GM21529 (cell line): ENCODE data around the gene CYP2A13.
"Not testable (repeated sequence)": the region's sequence is repeated elsewhere in the genome, so short reads cannot be mapped to it uniquely, and the experiment has no call there.

ENCODE experiments used
- ATAC-seq: cut with Tn5 transposase; IDR thresholded peaks from one replicate; pipeline ENCODE4 v1.9.1; 2021; ENCODE audit not compliant: unreplicated experiment

CYP2A13 gene, protein sequence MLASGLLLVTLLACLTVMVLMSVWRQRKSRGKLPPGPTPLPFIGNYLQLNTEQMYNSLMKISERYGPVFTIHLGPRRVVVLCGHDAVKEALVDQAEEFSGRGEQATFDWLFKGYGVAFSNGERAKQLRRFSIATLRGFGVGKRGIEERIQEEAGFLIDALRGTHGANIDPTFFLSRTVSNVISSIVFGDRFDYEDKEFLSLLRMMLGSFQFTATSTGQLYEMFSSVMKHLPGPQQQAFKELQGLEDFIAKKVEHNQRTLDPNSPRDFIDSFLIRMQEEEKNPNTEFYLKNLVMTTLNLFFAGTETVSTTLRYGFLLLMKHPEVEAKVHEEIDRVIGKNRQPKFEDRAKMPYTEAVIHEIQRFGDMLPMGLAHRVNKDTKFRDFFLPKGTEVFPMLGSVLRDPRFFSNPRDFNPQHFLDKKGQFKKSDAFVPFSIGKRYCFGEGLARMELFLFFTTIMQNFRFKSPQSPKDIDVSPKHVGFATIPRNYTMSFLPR

DNA sequence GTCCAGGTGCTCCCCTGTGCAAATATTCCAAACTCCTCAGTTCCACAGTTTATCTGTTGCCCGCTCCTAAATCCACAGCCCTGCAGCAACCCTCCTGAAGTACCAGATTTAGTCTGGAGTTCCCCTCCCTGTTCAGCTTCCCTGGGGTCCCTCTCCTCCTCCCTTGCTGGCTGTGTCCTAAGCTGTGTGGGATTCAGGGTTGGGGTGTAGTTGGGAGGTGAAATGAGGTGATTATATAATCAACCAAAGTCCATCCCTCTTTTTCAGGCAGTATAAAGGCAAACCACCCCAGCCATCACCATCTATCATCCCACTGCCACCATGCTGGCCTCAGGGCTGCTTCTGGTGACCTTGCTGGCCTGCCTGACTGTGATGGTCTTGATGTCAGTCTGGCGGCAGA is at the start of gene CYP2A13:
TSS of gene CYP2A13 (plus strand) at position 301 of the 400 bp plus-strand sequence. CDS start at position 322, 21 bp downstream.
- ATAC-seq = no peak

DNA sequence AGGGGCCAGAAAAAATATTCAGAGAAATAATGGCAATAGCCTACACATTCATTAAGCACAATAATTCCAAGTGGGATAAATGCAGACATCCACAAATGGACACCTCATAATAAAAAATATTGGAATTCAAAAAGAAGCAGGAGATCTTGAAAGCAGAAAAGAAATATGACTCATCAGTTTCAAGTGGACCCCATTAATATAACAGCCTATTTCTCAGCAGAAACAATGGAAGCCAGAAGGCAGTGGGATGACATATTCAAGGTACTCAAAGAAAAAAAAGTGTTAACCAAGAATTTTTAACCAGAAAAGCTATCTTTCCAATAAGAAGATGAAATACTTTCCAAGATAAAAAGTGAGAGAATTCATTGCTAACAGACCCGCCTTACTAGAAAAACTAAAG is 48.4 kb upstream of the CYP2A13 start:
- no peak for ATAC-seq

DNA sequence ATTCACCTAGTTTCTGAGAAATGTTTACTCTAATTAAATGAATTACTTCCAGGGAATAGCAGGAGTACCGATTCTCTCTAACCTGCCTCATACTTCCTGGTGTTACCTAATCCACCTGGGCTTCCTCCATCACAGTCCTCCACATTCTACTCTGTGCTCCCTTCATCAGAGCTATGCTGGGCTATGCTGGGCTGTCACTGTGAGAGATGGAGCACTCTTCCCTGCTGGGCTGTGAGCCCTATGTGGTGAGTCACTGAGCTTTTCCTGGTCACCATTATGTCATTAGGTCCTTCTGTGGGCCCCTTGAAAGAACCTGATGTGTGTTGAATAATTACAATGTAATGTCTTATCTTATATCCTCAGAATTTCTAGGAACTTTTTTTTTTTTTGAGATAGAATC is 43.2 kb upstream of the CYP2A13 start:
- ATAC-seq = not testable (repeated sequence)

DNA sequence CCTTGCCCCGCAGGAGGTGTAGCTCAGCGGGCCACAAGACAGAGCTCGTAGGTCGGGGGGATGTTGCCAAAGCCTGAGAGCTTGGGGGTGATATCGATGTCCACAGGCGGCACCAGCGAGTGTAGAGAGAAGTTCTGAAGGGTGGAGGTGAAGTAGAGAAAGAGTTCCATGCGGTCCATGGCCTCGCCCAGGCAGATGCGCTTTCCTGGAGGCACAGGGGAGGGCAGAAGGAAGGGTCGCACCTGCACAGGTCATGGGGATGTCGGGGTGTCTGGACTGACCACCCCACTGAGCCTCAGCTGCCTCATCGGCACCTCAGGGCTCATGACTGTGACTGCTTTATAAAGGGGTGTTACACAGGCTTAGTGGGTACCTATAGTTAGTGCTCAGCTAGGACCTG is 37.8 kb upstream of the CYP2A13 start:
- no peak for ATAC-seq

DNA sequence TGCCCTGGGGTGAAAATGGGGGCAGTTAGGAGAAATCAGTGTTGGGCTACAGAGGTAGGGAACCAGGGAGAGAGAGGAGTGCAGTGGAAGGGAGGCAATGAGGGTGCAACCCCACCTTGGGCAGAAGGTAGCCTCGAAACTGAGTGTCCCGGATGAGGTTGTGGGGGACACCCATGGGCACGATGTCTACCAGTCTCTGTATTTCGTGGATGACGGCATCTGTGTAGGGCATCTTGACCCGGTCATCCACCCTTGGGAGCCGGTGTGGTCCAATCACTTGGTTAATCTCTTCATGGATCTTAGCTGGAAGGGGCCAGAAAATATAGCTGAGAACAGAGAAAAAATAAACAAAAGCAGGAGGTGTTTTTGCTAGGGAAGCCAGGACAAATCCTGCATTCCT is 36.1 kb upstream of the CYP2A13 start:
- ATAC-seq = not testable (repeated sequence)

DNA sequence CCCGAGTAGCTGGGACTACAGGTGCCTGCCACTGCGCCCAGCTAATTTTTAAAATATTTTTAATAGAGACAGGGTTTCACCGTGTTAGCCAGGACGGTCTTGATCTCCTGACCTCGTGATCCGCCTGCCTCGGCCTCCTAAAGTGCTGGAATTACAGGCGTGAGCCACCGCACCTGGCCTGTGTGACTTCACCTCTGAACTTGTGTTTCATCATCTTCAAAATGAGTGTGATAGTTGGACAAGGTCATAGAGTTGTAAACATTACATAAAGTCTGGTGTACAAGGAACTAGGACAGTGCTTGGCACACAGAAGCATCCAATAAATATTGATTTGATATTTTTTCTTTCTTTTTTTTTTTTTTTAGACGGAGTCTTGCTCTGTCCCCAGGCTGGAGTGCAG is 34.9 kb upstream of the CYP2A13 start:
- ATAC-seq = not testable (repeated sequence)

DNA sequence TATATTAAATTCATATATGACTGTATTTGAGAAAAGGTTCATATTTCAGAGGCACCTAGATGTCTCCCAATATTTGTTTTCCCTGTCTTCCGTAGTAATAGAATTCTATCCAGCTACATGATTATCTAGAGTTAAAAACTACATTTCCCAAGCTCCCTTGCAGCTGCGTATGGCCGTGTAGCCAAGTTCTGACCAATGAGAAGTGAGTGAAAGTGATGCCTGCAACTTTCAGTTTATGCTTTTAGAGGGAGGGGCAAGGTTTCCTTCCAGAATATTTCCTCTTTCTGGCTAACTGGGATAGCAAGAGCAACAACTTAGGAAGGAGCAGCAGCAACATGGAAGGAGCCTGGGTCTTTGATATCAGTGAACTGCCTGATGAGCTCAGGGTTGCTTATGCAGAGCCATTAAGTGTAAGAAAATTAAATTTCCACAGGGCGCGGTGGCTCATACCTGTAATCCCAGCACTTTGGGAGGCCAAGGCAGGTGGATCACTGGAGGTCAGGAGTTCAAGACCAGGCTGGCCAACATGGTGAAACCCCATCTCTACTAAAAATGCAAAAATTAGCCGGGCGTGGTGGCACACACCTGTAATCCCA is 23.2 kb upstream of the CYP2A13 start:
- ATAC-seq = no peak

DNA sequence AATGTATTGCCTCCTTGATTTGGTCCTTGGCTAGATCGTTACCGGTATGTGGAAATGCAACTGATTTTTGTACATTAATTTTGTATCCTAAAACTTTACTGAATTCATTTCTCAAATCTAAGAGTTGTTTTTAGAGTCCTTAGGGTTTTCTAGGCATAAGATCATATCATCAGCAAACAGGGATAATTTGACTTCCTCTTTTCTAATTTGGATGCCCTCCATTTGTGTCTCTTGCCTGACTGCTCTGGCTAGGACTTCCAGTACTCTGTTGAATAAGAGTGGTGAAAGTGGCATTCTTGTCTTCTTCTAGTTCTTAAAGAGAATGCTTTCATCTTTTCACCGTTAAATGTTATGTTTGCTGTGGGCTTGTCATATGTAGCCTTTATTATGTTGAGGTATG is 12.0 kb upstream of the CYP2A13 start:
- no peak for ATAC-seq

DNA sequence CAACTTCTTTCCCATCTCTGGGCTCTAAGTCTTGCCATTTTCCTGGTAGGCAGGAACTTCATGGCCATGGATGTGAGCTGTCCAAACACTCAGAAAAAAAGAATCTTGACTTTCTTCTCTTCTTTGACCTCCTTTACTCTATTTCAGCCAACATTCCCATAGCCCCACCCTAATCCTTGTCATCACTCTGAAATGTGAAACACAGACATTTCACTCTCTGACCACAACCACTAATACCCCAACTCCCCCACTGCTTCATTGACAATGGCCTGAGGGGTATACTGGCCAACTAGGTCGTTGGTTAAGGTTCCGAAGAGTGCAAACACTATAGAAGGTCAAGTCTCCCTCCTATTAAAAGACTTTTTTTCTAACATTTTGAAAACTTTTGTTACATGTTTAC is 4.7 kb upstream of the CYP2A13 start:
- ATAC-seq = no peak

DNA sequence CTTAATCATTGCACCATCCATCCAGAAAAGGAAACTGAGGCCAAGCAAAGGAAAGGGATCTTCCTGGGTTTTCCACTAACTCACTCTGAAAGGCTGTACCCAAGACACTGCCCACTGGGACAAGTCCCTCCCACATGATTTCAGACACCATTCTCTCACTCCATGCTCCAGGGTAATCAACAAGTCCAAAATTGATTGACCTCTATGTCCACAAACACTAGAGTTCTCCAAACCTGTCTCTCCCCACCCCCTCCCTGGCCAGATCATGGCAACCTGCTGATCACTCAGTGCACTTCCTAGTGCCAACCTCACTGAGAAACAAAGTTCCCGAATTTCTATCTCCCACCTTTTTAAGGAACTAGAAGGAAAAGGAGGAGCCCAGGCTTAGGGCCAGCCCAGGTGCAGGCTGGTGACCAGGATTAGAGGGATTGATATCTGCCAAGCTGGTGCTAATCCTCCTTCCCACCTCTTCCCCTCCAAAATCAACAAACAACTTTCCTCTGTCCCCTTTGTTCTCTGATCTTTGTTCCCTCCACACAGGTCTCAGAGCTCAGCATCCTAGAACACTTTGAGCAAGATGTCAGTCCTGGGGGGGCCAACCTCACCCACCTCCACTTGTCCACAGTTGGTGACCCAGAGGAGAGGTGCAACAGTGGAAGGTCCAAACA is 2.4 kb upstream of the CYP2A13 start:
- no peak for ATAC-seq

DNA sequence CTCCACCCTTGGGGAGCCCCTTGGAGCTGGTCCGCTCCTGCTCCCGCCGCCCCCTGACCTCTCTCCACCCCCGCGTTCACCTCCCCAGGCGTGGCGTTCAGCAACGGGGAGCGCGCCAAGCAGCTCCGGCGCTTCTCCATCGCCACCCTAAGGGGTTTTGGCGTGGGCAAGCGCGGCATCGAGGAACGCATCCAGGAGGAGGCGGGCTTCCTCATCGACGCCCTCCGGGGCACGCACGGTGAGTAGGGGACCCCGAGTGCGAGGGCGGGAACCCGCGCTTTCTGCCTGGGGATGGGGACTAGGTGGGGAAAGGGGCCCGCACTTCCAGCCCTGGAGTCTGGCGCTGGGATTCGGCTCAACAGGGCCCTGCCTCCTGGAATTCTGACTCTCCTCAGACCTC is 1.7 kb downstream of the CYP2A13 start:
- no peak for ATAC-seq

DNA sequence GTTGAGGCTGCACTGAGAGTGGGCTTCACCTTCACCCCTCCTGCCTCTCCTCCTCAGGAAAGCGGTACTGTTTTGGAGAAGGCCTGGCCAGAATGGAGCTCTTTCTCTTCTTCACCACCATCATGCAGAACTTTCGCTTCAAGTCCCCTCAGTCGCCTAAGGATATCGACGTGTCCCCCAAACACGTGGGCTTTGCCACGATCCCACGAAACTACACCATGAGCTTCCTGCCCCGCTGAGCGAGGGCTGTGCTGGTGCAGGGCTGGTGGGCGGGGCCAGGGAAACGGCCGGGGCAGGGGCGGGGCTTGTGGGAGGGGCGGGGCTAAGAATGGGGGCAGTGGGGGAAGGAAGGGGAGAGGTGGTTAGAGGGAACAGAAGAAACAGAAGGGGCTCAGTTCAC is 7.5 kb downstream of the CYP2A13 start:
- ATAC-seq = no peak

DNA sequence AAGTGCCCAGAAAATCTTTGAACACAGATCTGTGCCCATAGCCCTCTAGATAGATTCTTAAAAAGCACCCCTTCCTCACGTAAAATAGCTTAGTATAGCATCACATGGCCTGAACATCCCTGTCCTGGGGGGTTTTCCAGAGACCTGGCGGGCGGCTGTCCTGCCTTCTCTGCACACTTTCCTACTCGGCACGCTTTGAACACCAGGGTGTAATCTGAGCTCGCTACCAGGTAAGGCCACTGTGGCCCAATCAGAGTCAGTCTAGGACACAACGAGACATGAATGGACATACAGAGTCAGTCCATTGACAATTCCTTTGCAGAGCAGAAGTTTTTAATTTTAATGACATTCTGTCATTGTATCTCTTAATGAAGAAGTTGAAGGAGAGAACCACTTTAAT is 8.1 kb downstream of the CYP2A13 start:
- ATAC-seq = no peak

DNA sequence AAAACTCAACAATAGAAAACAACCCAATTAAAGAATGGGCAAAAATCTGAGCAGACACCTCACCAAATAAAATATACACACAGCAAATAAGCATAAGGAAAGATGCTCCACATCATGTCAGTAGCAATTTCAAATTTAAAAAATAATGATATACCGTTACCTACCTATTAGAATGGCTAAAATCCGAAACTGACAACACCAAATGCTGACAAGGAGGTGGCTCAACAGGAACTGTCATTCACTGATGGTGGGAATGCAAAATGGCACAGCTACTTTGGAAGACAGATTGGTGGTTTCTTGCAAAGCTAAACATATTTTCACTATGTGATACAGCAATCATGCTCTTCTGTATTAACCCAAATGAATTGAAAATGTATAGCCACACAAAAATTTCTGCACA is 9.1 kb downstream of the CYP2A13 start:
- no peak for ATAC-seq

DNA sequence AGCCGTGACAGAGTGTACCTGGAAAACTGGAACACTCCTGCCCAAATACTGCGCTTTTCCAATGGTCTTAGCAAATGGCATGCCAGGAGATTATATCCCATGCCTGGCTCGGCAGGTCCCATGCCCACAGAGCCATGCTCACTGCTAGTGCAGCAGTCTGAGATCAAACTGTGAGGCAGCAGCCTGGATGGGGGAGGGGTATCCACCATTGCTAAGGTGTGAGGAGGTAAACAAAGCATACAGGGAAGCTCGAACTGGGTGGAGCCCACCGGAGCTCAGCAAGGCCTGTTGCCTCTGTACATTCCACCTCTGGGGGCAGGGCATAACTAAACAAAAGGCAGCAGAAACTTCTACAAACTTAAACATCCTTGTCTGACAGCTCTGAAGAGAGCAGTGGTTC is 10.5 kb downstream of the CYP2A13 start:
- no peak for ATAC-seq

DNA sequence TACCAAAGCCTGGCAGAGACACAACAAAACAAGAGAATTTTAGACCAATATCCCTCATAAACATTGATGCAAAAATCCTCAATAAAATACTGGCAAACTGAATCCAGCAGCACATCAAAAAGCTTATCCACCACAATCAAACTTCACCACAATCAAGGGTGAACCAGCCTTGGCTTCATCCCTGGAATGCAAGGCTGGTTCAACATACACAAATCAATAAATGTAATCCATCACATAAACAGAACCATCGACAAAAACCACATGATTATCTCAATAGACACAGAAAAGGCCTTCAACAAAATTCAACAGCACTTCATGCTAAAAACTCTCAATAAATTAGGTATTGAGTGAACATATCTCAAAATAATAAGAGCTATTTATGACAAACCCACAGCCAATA is 14.0 kb downstream of the CYP2A13 start:
- ATAC-seq = not testable (repeated sequence)

DNA sequence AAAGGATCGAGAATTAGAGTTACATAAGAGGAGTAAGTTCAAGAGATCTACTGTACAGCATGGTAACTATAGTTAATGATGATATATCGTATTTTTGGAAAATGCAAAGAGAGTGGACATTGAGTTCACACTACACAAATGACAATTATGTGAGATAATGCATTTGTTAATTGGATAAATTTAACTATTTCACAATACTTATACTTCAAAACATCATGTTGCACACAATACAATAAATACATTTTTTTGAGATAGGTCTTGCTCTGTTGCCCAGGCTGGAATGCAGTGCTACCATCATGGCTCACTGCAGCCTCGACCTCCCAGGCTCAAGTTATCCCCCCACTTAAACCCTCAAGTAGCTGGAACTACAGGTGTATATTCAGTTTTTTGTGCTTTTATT is 17.9 kb downstream of the CYP2A13 start:
- no peak for ATAC-seq

DNA sequence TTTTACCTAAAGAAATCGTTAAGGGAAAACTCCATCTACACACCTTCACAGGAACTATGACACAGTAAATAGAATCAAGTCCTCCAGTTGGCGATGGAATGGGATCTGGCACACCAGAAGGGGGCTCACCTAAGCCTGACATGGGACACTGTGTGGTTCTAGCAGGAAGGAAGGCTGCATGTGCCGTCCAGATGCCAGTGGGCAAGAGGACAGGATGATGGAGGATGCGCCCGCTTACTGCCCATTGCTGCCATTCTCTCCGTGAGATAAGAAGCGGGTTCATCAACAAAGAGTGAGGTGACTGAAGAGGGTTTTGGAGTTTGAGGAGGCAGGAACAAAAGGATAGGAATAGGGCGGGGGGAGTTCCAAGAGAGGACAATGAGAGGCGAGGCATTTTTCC is 23.0 kb downstream of the CYP2A13 start:
- no peak for ATAC-seq

DNA sequence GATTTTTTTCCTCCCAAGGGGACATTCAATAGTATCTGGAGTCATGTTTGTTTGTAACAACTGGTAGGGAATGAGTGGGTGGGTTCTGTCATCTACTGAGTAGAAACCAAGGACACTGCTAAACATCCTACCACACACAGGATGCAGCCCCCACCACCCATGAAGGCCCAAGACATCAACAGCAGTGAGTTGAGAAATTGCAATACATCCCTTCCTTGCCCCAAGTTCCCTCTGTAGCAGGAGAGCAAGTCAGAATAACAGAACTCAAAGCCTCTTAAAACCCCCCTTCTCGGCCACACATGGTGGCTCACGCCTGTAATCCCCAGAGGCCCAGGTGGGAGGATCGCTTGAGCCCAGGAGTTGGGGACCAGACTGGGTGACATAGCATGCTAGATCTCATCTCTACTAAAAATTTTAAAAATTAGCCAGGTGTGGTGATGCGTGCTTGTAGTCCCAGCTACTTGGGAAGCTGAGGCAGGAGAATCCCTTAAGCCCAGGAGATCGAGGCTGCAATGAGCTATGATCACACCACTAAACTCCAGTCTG is 23.6 kb downstream of the CYP2A13 start:
- ATAC-seq = no peak

DNA sequence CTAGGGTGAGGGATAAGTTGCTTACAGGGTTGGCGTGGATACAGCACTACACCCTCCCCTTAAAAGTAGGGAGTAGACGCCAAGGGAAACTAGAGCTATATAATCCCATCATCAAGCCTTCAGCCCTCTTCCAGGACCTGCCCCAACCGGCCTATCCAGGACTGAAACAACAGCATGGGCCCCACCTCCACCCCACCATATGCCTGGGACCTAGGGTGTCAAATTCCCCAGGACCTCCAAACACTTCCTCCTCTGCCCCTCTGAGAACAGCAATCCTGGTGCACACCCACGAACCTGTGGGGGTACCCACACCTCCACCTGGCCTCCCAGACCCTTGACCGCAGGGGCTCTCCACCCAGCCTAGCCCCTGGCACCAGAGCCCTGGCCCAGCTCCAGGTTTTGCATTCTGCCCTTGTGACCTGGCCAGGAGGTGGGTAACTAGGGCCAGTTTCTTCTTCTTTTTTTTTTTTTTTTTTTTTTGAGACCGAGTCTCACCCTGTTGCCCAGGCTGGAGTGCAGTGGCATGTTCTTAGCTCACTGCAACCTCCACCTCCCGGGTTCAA is 24.6 kb downstream of the CYP2A13 start:
- ATAC-seq = no peak

DNA sequence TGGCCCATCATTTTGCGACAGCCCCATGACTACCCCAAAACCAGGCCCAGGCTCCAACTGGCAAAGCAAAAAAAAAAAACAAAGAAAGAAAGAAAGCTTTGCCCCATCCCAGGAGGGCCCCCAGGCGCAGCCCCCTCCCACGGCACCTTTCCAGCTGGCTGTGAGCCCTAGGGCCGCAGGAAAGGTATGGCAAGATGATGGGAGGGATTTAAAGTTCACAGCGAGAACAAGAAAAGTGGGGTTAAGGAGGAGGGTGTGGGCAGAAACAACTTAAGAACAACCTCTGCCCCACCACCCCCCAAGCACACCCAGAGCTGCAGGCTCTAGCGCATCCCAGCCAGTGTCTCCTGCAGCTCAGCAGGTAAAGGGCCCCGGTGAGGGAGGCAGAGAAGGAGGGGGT is 25.9 kb downstream of the CYP2A13 start, which contains the start of gene CYP2F1:
TSS of gene CYP2F1 (plus strand) at position 301 of the 400 bp plus-strand sequence. CDS start 1,757 bp downstream, outside the sequence.
- no peak for ATAC-seq
